Activated CD8-positive, alpha-beta T cell treated with anti-CD3 and anti-CD28 coated beads for 36 hours (primary cell): Measurements from ENCODE around the gene TOPBP1. TPM values are rescaled to one million over a fixed set of nuclear protein-coding genes. Genes with fewer than 3 reads are reported as not detected.

Experiments used
- ATAC-seq: fragments of 200-7000 bp; cut with Tn5 transposase; one replicate; pipeline ENCODE4 v1.10.0; 2021; ENCODE audit warnings: mild to moderate bottlenecking, moderate library complexity
- CTCF ChIA-PET: fragments of 350-600 bp; sonication (Branson Sonifier 250); formaldehyde crosslinking; loops from one replicate; lab custom pipeline; 2021; ENCODE audit warnings: antibody characterized with exemption; lab: Charles Lee
- POLR2A ChIA-PET: fragments of 350-600 bp; sonication (Branson Sonifier 250); formaldehyde crosslinking; loops from one replicate; lab custom pipeline; 2021; ENCODE audit warnings: antibody characterized with exemption; lab: Charles Lee
- DNase-seq: peaks from one replicate; pipeline ENCODE4 v3.0.0-alpha.2; 2020
- H3K27ac Mint-ChIP-seq: one replicate; pipeline ENCODE4 v1.8.0; 2021; ENCODE audit warnings: mild to moderate bottlenecking, mixed read lengths
- H3K27me3 Mint-ChIP-seq: one replicate; pipeline ENCODE4 v1.8.0; 2021; ENCODE audit warnings: mixed read lengths
- H3K36me3 Mint-ChIP-seq: one replicate; pipeline ENCODE4 v1.8.0; 2021; ENCODE audit warnings: low read depth, mixed read lengths
- H3K4me1 Mint-ChIP-seq: one replicate; pipeline ENCODE4 v1.8.0; 2021; ENCODE audit warnings: low read depth, mixed read lengths
- H3K4me3 Mint-ChIP-seq: one replicate; pipeline ENCODE4 v1.8.0; 2021; ENCODE audit warnings: mild to moderate bottlenecking, moderate library complexity, mixed read lengths
- H3K9me3 Mint-ChIP-seq: one replicate; pipeline ENCODE4 v1.8.0; 2021; ENCODE audit warnings: mixed read lengths
- intact Hi-C: fragments of 100-400 bp; cut with micrococcal nuclease; formaldehyde crosslinking; loops from one replicate; pipeline ENCODE4 v1.10.0; 2022
- total RNA-seq, 2 experiments: library from RNA; stranded (reverse); gene quantifications; one replicate each; pipeline ENCODE4 v1.2.3, GENCODE V29; 2021
- TF ChIP-seq, protein P1 (sequence below): fragments of 200-600 bp; IDR thresholded peaks from one replicate; pipeline ENCODE4 v1.8.0; 2022; ENCODE audit warnings: antibody characterized with exemption, mild to moderate bottlenecking

The TOPBP1 gene
- total RNA-seq = 10 to 100 TPM; 80.1 to 83.5 TPM

DNA sequence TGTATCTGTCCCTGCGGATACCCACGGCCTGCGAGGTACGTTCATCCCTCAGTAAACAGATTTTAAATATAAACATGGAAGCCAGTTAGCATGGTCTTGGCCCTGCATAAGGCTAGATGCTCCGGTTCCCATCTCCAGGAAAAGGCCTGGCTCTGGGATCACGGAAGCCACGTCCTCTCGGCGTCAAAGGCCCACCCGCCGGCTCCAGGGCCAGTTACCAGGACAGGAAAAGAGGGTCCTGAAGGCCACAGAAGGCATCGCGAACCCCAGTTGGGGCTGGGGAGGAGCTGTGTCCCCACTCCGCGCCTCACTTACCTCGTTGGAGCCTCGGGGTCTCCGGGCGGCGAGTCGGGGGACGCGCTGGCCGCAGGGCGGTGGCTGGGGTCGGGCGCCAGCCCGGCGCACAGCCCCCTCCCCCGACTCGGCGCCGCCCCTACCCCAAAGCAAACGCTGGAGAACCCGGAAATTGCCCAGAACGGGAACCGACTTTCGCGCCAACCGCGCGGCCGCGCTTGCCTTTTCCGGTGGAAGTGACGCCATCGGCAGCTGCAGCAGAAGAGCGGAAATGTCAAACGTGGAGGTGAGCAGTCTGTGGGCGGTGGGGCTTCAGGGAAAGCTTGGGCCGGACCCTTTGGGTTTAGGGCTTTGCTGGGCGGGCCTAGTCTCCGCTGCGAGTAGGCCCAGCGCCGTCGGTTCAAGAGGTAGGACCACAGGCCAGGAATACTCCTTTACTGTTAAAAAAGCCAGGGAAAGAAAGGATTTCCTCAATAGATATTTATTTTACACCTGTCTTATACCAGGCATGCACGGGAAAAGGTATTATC, at the start of gene TOPBP1:
Gene TOPBP1, minus strand, starts transcription at position 488 of the 824 bp plus-strand sequence. CDS start 814 bp downstream, outside the sequence.
- intact Hi-C loops = loop anchor here (5.0 kb wide), 2 partner anchors 146 to 266 kb away; partner anchors contain the start of gene SRPRB
- Mint-ChIP-seq H3K36me3 (peaks cover 27% of the 10 kb centered on the region), H3K27ac (peak within 1 kb of the TSS; percentile 100), H3K27me3 (no peaks in the 10 kb centered on the region), H3K9me3 (no peaks in the 10 kb centered on the region), H3K4me3 (peak within 1 kb of the TSS; percentile 99), H3K4me1 (peaks cover 38% of the 10 kb centered on the region)
- ATAC-seq (peak; percentile 86), DNase-seq (peak; percentile 95)
- CTCF ChIA-PET = interaction anchor here (0.8 to 1.6 kb wide), 4 partner anchors 9 to 133 kb away, joined by 3 to 4 read pairs (median 4); no protein-coding TSS in a partner anchor
- POLR2A ChIA-PET = interaction anchor here (0.6 to 2.0 kb wide), 10 partner anchors 11 to 153 kb away, joined by 3 to 7 read pairs (median 4); no protein-coding TSS in a partner anchor
- TF ChIP-seq, protein P1, sequence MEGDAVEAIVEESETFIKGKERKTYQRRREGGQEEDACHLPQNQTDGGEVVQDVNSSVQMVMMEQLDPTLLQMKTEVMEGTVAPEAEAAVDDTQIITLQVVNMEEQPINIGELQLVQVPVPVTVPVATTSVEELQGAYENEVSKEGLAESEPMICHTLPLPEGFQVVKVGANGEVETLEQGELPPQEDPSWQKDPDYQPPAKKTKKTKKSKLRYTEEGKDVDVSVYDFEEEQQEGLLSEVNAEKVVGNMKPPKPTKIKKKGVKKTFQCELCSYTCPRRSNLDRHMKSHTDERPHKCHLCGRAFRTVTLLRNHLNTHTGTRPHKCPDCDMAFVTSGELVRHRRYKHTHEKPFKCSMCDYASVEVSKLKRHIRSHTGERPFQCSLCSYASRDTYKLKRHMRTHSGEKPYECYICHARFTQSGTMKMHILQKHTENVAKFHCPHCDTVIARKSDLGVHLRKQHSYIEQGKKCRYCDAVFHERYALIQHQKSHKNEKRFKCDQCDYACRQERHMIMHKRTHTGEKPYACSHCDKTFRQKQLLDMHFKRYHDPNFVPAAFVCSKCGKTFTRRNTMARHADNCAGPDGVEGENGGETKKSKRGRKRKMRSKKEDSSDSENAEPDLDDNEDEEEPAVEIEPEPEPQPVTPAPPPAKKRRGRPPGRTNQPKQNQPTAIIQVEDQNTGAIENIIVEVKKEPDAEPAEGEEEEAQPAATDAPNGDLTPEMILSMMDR = no peak

DNA sequence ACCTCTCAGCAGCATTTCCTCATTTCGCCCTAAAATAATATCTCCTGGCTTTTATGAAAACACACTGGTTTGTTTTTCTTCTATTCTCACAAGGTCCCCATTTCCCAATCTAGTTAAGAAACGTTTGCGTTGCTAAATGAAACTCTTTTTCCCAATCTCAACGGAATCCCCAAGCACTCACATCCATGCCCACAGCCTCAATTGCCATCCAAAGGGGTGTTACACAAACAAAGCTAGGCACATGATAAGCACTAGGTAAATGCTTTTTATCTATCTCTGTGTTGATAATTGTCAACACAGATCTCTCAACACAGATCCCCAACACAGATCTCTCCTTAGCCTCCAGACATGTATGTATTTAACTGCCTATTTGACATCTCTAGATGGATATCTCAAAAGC, 49.3 kb upstream of the TOPBP1 start:
- no peaks in the 10 kb centered on the region for H3K4me1 Mint-ChIP-seq
- POLR2A ChIA-PET = no interaction called here
- H3K27ac Mint-ChIP-seq = no peak overlapping the region
- TF ChIP-seq, protein P1 = no peak
- no peaks in the 10 kb centered on the region for H3K36me3 Mint-ChIP-seq
- DNase-seq = no peak
- CTCF ChIA-PET = no interaction called here
- intact Hi-C loops = no loop called here
- no peaks in the 10 kb centered on the region for H3K9me3 Mint-ChIP-seq
- H3K27me3 Mint-ChIP-seq = no peaks in the 10 kb centered on the region
- no peak for ATAC-seq
- H3K4me3 Mint-ChIP-seq = no peak overlapping the region

DNA sequence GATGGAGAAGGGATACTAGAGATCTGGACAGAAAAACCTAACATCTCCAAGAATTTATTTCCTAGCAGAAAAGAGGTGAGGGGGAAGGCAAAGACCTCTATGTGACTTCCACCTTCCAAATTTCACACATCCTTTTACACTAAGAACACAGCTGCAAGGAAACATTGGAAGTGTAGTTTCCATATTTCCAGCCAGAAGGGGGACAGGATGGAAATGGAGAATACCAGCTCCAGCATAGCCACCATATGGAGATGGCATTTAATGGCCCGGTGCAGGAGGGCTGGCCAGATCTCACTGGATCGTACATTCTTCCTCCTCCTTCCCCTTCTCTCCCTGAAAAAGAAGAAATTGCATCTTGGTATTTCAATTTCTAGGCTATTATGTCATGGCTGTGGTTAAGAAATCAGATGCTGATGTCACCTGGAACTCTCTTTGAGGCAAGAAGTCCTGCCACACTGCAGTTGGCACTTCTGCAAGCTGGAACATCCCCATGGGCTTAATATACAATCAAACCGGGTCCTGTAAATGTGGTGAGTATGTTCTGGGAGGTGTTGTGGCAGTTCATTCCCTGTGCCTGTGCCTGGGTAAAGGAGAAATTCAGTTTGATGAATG, 47.5 kb upstream of the TOPBP1 start:
- ChIA-PET CTCF (interaction anchor here (1.1 kb wide), 1 partner anchor 52 kb away, joined by 3 read pairs; no protein-coding TSS in a partner anchor), POLR2A (no interaction called here)
- no peak for ATAC-seq
- H3K36me3 Mint-ChIP-seq = no peaks in the 10 kb centered on the region
- H3K9me3 Mint-ChIP-seq = no peaks in the 10 kb centered on the region
- TF ChIP-seq, protein P1 = no peak
- H3K27me3 Mint-ChIP-seq = peaks cover 4% of the 10 kb centered on the region
- H3K4me1 Mint-ChIP-seq = no peaks in the 10 kb centered on the region
- intact Hi-C loops = no loop called here
- no peak for DNase-seq
- no peak overlapping the region for H3K27ac Mint-ChIP-seq
- H3K4me3 Mint-ChIP-seq = no peak overlapping the region

DNA sequence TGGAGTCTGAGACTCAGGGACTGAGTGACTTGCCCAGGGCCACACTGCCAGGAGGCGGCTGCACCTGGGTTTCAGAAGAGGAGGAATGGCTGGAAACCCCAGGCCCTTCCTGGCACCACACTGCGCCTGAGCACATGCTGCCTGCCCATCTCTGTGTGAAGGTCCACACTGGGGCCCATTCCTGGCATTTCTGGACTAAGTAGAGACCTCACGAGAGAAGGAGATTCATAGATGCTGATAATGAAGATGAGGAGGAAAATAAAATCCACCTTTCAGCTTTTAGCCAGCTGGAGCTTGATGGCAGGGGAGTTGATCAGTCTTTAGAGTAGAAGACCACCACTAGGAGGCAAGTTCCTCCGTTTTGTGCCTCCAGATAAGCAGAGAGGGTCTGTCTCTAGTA, 44.3 kb upstream of the TOPBP1 start:
- no peaks in the 10 kb centered on the region for H3K36me3 Mint-ChIP-seq
- no peaks in the 10 kb centered on the region for H3K9me3 Mint-ChIP-seq
- H3K4me1 Mint-ChIP-seq = no peaks in the 10 kb centered on the region
- TF ChIP-seq, protein P1 = no peak
- POLR2A ChIA-PET = no interaction called here
- ATAC-seq (no peak), DNase-seq (no peak)
- CTCF ChIA-PET = no interaction called here
- no peak overlapping the region for H3K27ac Mint-ChIP-seq
- peaks cover 7% of the 10 kb centered on the region for H3K27me3 Mint-ChIP-seq
- intact Hi-C loops = no loop called here
- H3K4me3 Mint-ChIP-seq = no peak overlapping the region

DNA sequence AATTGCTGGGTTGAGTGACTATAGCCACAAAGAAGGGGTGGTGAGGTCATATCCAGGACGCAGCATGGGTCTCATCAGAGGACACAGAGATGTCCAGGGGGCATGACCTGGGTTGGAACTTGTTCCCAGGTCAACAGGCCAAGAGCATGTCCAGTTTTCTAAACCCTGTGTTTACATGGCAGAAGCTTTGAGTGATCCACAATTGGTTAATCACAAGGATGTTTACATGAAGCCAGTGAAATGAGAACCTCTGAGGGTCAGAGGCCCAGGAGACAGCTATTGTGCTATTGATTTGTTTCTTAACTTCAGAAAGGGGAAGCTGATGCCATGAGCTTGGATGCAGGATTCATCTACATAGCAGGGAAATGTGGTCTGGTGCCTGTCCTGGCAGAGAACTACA, 42.2 kb upstream of the TOPBP1 start:
- no peak overlapping the region for H3K27ac Mint-ChIP-seq
- TF ChIP-seq, protein P1 = no peak
- H3K4me3 Mint-ChIP-seq = no peak overlapping the region
- CTCF ChIA-PET = no interaction called here
- H3K36me3 Mint-ChIP-seq = no peaks in the 10 kb centered on the region
- no peaks in the 10 kb centered on the region for H3K9me3 Mint-ChIP-seq
- ATAC-seq = no peak
- intact Hi-C loops = no loop called here
- POLR2A ChIA-PET = no interaction called here
- H3K4me1 Mint-ChIP-seq = no peaks in the 10 kb centered on the region
- H3K27me3 Mint-ChIP-seq = peaks cover 7% of the 10 kb centered on the region
- DNase-seq = no peak
